Measurements from ENCODE around the gene DDX3X.

DNA sequence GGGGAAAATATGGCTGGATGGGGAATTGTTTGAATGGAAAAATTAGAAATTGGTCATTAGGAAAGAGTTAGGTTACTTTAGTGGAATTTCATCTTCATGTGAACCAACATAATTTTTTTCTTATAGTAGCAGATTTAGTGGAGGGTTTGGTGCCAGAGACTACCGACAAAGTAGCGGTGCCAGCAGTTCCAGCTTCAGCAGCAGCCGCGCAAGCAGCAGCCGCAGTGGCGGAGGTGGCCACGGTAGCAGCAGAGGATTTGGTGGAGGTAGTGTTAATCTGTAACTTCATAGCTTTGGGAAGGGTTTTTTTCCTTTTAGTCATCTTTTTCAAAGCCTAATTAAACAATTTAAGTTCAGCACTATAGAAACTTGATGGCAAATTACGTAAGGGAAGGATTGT, 13.2 kb downstream of the DDX3X start:
- TF ChIP-seq, protein P1, sequence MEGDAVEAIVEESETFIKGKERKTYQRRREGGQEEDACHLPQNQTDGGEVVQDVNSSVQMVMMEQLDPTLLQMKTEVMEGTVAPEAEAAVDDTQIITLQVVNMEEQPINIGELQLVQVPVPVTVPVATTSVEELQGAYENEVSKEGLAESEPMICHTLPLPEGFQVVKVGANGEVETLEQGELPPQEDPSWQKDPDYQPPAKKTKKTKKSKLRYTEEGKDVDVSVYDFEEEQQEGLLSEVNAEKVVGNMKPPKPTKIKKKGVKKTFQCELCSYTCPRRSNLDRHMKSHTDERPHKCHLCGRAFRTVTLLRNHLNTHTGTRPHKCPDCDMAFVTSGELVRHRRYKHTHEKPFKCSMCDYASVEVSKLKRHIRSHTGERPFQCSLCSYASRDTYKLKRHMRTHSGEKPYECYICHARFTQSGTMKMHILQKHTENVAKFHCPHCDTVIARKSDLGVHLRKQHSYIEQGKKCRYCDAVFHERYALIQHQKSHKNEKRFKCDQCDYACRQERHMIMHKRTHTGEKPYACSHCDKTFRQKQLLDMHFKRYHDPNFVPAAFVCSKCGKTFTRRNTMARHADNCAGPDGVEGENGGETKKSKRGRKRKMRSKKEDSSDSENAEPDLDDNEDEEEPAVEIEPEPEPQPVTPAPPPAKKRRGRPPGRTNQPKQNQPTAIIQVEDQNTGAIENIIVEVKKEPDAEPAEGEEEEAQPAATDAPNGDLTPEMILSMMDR (IDR thresholded peaks at IDR 0.05) = no peak
- no peak for TF ChIP-seq POLR2A (IDR thresholded peaks at IDR 0.05)
- TF ChIP-seq EP300 (IDR thresholded peaks at IDR 0.05) = no peak

Measured in suprapubic skin (tissue), 3 donors.